Activated naive CD4-positive, alpha-beta T cell treated with anti-CD3 and anti-CD28 coated beads, Interleukin-2, amount 50 U/mL, for 16 hours (primary cell): Measurements from ENCODE around the gene USP7.
"Not testable (repeated sequence)": the region's sequence is repeated elsewhere in the genome, so short reads cannot be mapped to it uniquely, and the experiment has no call there.

ENCODE experiments used
- DNase-seq: peaks from one replicate; pipeline ENCODE4 v3.0.0-alpha.2; 2020

The USP7 gene

GRCh38 chr16:8971416-8971815 is 7.7 kb upstream of the USP7 start:
- DNase-seq: no peak

GRCh38 chr16:8969202-8969897 is 5.6 kb upstream of the USP7 start:
- not testable (repeated sequence) for DNase-seq

DNA sequence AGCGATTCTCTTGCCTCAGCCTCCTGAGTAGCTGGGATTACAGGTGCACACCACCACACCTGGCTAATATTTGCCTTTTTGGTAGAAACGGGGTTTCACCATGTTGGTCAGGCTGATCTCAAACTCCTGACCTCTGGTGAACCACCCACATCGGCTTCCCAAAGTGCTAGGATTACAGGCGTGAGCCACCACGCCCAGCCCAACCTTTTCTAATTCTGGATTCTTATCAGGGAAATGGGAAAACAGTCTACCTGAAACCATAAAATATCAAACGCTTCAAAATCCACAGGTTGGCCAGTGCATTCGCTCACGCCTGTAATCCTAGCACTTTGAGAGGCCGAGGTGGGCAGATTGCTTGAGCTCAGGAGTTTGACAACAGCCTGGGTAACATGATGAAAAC is 4.3 kb upstream of the USP7 start:
- DNase-seq: not testable (repeated sequence)

GRCh38 chr16:8967132-8967821 is 3.6 kb upstream of the USP7 start:
- DNase-seq: no peak

DNA sequence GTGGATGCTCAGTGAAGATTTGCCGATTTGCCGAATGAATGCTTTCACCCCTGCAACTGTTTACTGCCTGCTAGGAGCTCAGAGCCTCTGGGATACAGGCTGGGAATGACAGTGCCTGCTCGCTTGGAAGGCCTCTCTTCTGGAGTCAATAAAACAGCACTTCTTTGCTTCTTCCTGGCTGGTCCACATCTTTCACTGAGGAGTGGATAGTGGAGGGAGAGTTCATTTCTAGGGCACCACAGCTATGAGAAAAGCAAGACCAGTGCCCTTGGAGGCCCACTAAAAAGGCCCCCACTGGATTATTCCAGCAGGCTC is 3.1 kb upstream of the USP7 start:
- DNase-seq: no peak

DNA sequence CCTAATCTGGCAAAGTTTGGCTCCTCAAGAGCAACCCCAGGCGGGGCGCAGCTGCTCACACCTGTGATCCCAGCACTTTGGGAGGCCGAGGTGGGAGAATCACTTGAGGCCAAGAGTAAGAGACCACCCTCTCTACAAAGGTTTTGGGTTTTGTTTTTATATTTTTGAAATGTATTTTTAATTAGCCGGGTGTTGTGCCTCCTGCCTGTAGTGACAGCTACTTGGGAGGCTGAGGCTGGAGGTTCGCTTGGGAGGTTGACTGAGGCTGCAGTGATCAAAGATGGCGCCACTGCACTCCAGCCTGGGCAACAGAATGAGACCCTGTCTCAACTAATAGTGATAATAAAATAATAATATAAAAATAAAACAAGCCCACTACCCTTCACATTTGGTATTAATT is 756 bp upstream of the USP7 start:
- DNase-seq: no peak

GRCh38 chr16:8963010-8963820 is 491 bp downstream of the USP7 start:
- peak; percentile 23 for DNase-seq

DNA sequence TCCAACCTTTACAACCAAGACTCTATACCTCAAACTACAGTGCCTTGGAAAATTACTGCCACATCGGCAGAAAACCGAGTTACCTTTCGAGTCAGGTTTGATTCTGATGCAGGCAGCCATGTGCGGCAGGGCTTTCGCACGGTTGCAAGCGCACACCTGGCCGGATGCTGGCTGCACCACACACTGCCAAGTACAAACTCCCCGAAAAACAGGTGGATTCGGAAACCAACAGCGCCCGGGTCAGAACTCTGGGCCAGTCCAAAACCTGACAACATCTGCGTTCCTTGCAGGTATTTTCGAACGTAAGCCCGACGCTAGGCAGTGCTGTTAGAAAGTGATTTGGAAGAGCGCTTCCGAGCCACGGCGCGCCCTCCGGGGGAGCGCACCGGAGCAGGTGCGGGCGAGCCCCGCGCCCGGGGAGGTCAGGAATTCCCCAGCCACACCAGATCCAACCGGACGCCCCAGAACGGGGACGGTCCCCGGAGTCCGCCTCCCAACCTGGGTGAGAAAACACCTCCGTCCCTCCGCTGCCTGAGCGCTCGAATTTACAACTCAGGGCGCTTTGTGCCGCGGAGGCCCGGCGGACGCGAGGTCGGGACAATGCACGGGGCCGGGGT is 1.2 kb downstream of the USP7 start:
- DNase-seq: peak; percentile 57

- no peak for DNase-seq
Observed at GRCh38 chr16:8961811-8962390, 1.8 kb downstream of the USP7 start.

GRCh38 chr16:8960788-8961109 is 3.0 kb downstream of the USP7 start:
- DNase-seq: no peak

DNA sequence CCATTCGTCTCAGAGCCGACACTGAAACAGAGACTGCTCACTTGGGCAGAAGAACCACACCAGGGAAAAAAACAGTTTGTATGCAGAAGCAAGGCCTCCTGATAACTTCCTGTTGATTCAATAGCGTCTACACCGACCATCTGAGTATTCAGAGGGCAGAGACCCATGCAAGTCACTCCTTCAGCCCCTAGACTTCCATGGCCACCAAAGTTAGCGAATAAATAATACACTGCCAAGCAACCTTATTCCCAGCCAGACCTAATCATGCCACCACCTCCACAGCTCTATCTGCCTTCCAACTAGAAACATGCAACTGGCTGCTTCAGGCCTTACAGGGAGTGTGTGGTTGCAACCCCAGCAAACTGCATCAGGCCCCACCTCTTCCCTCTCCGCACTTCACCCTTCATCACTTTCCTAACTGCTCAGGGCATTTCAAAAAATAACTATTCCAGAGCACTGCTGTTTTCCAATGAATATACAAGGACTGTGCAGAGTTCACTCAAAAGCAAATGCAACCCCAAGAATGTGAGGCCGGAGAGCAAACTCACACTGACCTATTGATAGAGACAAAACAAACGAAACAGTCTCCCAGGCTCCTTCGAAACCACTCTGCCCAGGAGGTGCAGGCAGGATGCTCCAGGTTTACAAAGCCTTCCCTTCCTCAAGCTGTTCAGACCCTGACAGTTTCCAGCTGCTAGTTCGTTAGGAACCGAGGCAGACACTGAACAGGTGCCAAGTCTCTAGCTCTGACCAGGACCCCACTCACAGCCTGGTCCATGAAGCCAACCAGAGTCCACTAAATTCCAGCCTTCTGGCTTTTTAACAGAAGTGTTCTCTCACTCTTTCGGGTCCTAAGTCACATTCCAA is 3.6 kb downstream of the USP7 start:
- no peak for DNase-seq

DNA sequence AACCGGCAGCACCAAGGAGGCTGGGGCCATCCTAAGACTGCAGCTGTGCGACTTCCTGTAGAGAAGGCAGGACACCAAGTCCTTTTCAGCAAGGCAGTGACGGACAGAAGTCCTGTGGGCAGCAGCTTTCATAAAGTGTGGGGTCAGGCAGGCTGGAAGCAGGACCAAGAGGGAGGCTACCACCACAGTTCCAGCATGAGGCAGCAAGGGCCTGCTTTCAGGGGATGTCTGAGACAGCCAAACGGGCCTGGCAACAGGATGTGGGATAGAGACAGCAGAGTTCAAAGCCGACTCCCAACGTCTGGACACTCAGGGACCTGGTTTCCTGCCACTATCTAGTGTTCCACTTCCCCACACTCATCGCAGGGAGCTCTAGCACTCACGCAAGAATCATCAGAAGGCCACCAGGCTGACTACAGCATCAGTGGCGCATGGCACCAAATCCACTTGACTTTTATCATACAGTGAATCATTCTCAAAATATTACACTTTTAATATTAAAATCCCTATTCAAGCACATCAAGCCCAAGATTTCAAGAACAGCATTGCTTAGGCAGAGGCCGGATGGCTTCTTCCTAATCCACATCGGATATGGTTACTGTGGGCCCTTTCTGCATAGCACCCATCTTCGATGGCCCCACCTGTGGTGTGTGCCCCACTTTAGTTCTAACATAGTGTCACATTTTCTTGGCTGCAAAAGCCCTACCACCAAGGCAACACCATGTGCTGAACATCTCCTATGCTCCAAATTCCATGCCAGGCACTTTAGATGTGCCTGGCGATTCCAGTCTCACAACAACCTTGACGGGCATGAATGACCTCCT is 5.2 kb downstream of the USP7 start:
- DNase-seq: no peak

- no peak for DNase-seq
Observed at GRCh38 chr16:8957509-8958157, 6.1 kb downstream of the USP7 start.

- DNase-seq: no peak
Observed at GRCh38 chr16:8957063-8957397, 6.7 kb downstream of the USP7 start.

- DNase-seq: no peak
Observed at GRCh38 chr16:8956265-8957062, 7.2 kb downstream of the USP7 start.

DNA sequence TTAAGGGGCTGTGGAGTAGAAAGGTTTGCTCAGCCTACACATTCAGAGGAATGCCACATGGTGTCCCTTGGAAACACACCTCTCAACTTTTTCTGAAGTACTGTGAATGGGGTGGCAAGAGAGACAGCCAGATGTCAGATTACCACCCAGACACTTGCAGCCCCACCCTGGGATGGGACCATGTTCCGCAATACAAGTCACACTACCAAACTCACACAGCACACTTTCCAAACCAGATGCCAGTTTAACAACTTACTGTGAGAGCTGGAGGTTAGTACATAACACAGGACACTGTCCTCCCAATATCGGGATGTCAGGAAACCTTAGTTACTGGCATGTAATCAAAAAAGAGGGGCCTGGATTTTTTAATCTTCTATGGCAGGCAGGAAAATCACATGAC is 7.9 kb downstream of the USP7 start:
- DNase-seq: no peak

DNA sequence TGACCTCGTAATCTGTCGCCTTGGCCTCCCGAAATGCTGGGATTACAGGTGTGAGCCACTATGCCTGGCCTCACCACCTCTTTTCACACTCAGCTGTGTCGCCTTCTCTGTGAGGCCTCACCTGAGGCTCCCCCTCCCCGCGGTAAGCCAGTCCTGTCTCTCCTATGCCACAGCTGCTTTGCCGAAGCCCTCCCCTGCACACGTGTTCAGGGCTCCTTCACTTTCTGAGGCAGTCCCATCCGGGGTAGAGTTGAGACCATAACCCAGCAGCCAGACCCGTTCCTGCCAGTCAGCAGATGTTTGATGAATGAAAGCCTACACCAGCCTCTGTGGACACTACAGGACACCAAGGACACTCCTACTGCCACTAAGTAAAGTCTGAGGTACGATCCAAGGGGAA is 10.6 kb downstream of the USP7 start:
- no peak for DNase-seq

GRCh38 chr16:8952281-8952751 is 11.4 kb downstream of the USP7 start:
- no peak for DNase-seq

DNA sequence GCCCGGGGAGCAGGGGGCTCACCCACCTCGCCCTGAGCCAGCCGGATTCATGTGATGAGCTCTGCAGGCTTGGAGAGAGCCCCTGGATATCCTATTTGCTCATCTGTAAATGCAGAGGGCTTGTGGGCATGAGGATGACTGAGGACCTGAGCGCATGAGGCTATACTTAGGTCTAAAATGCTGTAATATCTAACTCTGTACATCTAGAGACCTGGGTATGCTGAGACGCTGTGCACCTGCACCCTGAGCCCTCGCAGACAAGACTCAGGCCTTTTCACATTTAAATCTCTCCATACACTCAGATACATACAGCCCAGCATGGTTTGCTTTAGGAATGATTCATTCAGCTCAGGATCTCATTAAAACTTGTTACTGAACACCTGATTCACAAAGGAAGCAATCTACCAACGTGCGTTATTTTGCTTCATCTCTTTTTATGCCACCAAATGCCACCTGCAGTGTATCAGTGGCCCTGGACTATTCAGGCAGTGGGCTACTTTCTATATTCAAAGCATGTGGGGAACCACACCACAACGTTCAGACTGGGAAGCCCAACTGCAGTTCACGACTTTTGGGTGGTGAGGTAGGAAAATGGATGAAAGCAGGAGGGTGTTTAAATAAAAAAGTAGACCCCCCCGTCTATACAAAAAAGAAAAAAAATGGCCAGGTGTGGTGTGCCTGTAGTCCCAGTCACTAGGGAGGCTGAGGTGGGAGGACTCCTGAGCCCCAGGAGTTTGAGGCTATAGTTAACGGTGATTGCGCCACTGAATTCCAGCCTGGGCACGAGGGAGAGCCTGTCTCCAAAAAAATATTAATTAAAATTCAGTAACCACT is 12.0 kb downstream of the USP7 start:
- DNase-seq: no peak
